Measurements from ENCODE around the gene CABP4. TPM values are rescaled to one million over a fixed set of nuclear protein-coding genes. Genes with fewer than 3 reads are reported as not detected.
"Not testable (repeated sequence)": the region's sequence is repeated elsewhere in the genome, so short reads cannot be mapped to it uniquely, and the experiment has no call there.

The CABP4 gene
- total RNA-seq, 2 experiments from 2014 or later: 2.8 to 3.0 TPM

GRCh38 chr11:67457453-67457852 lies 2.3 kb downstream of the CABP4 start:
- no peaks in the 10 kb centered on the region for H3K9me3 Mint-ChIP-seq
- H3K4me3 Mint-ChIP-seq: no peak overlapping the region
- H3K36me3 Mint-ChIP-seq: no peaks in the 10 kb centered on the region
- no peak for ATAC-seq (ENCODE audit: low read depth)
- H3K27me3 Mint-ChIP-seq: peaks cover 5% of the 10 kb centered on the region
- POLR2A ChIA-PET: interaction anchor here (2.0 kb wide), 1 partner anchor 20 kb away, joined by 8 read pairs; the partner anchor contains the start of gene PTPRCAP
- no peak for DNase-seq
- no peaks in the 10 kb centered on the region for H3K4me1 Mint-ChIP-seq
- no peak overlapping the region for H3K27ac Mint-ChIP-seq

- Mint-ChIP-seq H3K9me3 (no peaks in the 10 kb centered on the region), H3K36me3 (no peaks in the 10 kb centered on the region), H3K4me1 (no peaks in the 10 kb centered on the region), H3K27ac (no peak overlapping the region), H3K27me3 (peaks cover 5% of the 10 kb centered on the region), H3K4me3 (no peak overlapping the region)
- ATAC-seq (ENCODE audit: low read depth): no peak
- no peak for DNase-seq
- POLR2A ChIA-PET: interaction anchor here (2.0 kb wide), 1 partner anchor 21 kb away, joined by 8 read pairs; the partner anchor contains the start of gene PTPRCAP
Observed at GRCh38 chr11:67458266-67458665, 3.1 kb downstream of the CABP4 start.

GRCh38 chr11:67463186-67463585 lies 8.0 kb downstream of the CABP4 start:
- Mint-ChIP-seq H3K4me3 (no peak overlapping the region), H3K27ac (peak overlapping the region; percentile 25), H3K4me1 (peaks cover 21% of the 10 kb centered on the region), H3K27me3 (peaks cover 5% of the 10 kb centered on the region), H3K9me3 (no peaks in the 10 kb centered on the region), H3K36me3 (peaks cover 4% of the 10 kb centered on the region)
- POLR2A ChIA-PET: interaction anchor here (0.7 to 1.4 kb wide), 2 partner anchors 12 to 45 kb away, joined by 3 to 6 read pairs; no protein-coding TSS in a partner anchor
- DNase-seq (no peak), ATAC-seq (ENCODE audit: low read depth) (no peak)

- Mint-ChIP-seq H3K36me3 (peaks cover 4% of the 10 kb centered on the region), H3K4me3 (peak overlapping the region; percentile 89), H3K4me1 (peaks cover 21% of the 10 kb centered on the region), H3K27me3 (peaks cover 5% of the 10 kb centered on the region), H3K9me3 (no peaks in the 10 kb centered on the region), H3K27ac (peak overlapping the region; percentile 92)
- no peak for DNase-seq
- POLR2A ChIA-PET: interaction anchor here (1.4 to 6.1 kb wide), 4 partner anchors 8 to 61 kb away, joined by 6 to 145 read pairs (median 22); partner anchors contain the start of genes CABP4, PPP1CA, PTPRCAP and TBC1D10C
- ATAC-seq (ENCODE audit: low read depth): no peak
Observed at GRCh38 chr11:67463680-67464410, 8.7 kb downstream of the CABP4 start.

GRCh38 chr11:67464411-67465188 lies 9.4 kb downstream of the CABP4 start:
- ATAC-seq (ENCODE audit: low read depth) (peak; percentile 83), DNase-seq (peak; percentile 92)
- peak overlapping the region; percentile 92 for H3K27ac Mint-ChIP-seq
- peak overlapping the region; percentile 89 for H3K4me3 Mint-ChIP-seq
- peaks cover 5% of the 10 kb centered on the region for H3K27me3 Mint-ChIP-seq
- POLR2A ChIA-PET: interaction anchor here (0.6 to 6.1 kb wide), 16 partner anchors 9 to 74 kb away, joined by 3 to 145 read pairs (median 5); partner anchors contain the start of genes AIP, CABP4, PPP1CA and PTPRCAP
- H3K4me1 Mint-ChIP-seq: peaks cover 21% of the 10 kb centered on the region
- H3K36me3 Mint-ChIP-seq: peaks cover 4% of the 10 kb centered on the region
- no peaks in the 10 kb centered on the region for H3K9me3 Mint-ChIP-seq

- peak overlapping the region; percentile 89 for H3K4me3 Mint-ChIP-seq
- peaks cover 5% of the 10 kb centered on the region for H3K27me3 Mint-ChIP-seq
- POLR2A ChIA-PET: interaction anchor here (0.6 to 6.1 kb wide), 18 partner anchors 10 to 74 kb away, joined by 3 to 145 read pairs (median 4); partner anchors contain the start of genes AIP, CABP4, PITPNM1 and PPP1CA
- H3K36me3 Mint-ChIP-seq: peaks cover 4% of the 10 kb centered on the region
- peaks cover 21% of the 10 kb centered on the region for H3K4me1 Mint-ChIP-seq
- DNase-seq (no peak), ATAC-seq (ENCODE audit: low read depth) (no peak)
- H3K9me3 Mint-ChIP-seq: no peaks in the 10 kb centered on the region
- H3K27ac Mint-ChIP-seq: peak overlapping the region; percentile 92
Observed at GRCh38 chr11:67465189-67465510, 10.0 kb downstream of the CABP4 start.

- DNase-seq; H3K36me3 Mint-ChIP-seq; H3K9me3 Mint-ChIP-seq; ATAC-seq (ENCODE audit: low read depth); H3K27me3 Mint-ChIP-seq: not testable (repeated sequence)
- peaks cover 21% of the 10 kb centered on the region for H3K4me1 Mint-ChIP-seq
- peak overlapping the region; percentile 92 for H3K27ac Mint-ChIP-seq
- POLR2A ChIA-PET: interaction anchor here (0.6 to 6.1 kb wide), 17 partner anchors 10 to 75 kb away, joined by 3 to 145 read pairs (median 5); partner anchors contain the start of genes AIP, CABP4, PITPNM1 and PPP1CA
- H3K4me3 Mint-ChIP-seq: peak overlapping the region; percentile 89
Observed at GRCh38 chr11:67465530-67465929, 10.4 kb downstream of the CABP4 start.

GRCh38 chr11:67466367-67466766 lies 11.2 kb downstream of the CABP4 start:
- POLR2A ChIA-PET: interaction anchor here (1.3 to 6.1 kb wide), 6 partner anchors 11 to 65 kb away, joined by 4 to 145 read pairs (median 8); partner anchors contain the start of genes CABP4, PITPNM1, PPP1CA and PTPRCAP
- peaks cover 4% of the 10 kb centered on the region for H3K36me3 Mint-ChIP-seq
- H3K9me3 Mint-ChIP-seq: no peaks in the 10 kb centered on the region
- no peak overlapping the region for H3K4me3 Mint-ChIP-seq
- DNase-seq (no peak), ATAC-seq (ENCODE audit: low read depth) (no peak)
- peak overlapping the region; percentile 81 for H3K27ac Mint-ChIP-seq
- H3K27me3 Mint-ChIP-seq: no peaks in the 10 kb centered on the region
- H3K4me1 Mint-ChIP-seq: peaks cover 22% of the 10 kb centered on the region

- Mint-ChIP-seq H3K4me3 (peak overlapping the region; percentile 95), H3K27ac (peak overlapping the region; percentile 81), H3K36me3 (peaks cover 4% of the 10 kb centered on the region), H3K4me1 (peaks cover 23% of the 10 kb centered on the region), H3K9me3 (no peaks in the 10 kb centered on the region), H3K27me3 (no peaks in the 10 kb centered on the region)
- no peak for DNase-seq
- no peak for ATAC-seq (ENCODE audit: low read depth)
- POLR2A ChIA-PET: interaction anchor here (1.1 to 6.1 kb wide), 12 partner anchors 7 to 205 kb away, joined by 3 to 145 read pairs (median 6); partner anchors contain the start of genes AIP, PPP1CA, PTPRCAP and RAD9A
Observed at GRCh38 chr11:67466962-67467771, 12.0 kb downstream of the CABP4 start.

GRCh38 chr11:67468056-67468455 lies 12.9 kb downstream of the CABP4 start:
- ATAC-seq (ENCODE audit: low read depth) (no peak), DNase-seq (no peak)
- Mint-ChIP-seq H3K9me3 (no peaks in the 10 kb centered on the region), H3K4me1 (peaks cover 23% of the 10 kb centered on the region), H3K27me3 (no peaks in the 10 kb centered on the region), H3K27ac (peak overlapping the region; percentile 75), H3K4me3 (peak overlapping the region; percentile 95), H3K36me3 (peaks cover 4% of the 10 kb centered on the region)
- POLR2A ChIA-PET: interaction anchor here (0.8 to 6.1 kb wide), 22 partner anchors 8 to 206 kb away, joined by 3 to 145 read pairs (median 5); partner anchors contain the start of genes AIP, CDK2AP2, PITPNM1 and PPP1CA

- Mint-ChIP-seq H3K36me3 (peaks cover 4% of the 10 kb centered on the region), H3K9me3 (no peaks in the 10 kb centered on the region), H3K4me1 (peaks cover 23% of the 10 kb centered on the region), H3K27me3 (no peaks in the 10 kb centered on the region), H3K27ac (peak overlapping the region; percentile 75), H3K4me3 (peak overlapping the region; percentile 95)
- POLR2A ChIA-PET: interaction anchor here (0.7 to 6.1 kb wide), 23 partner anchors 8 to 229 kb away, joined by 3 to 145 read pairs (median 5); partner anchors contain the start of genes AIP, CDK2AP2, PITPNM1 and PPP1CA
- ATAC-seq (ENCODE audit: low read depth) (no peak), DNase-seq (no peak)
Observed at GRCh38 chr11:67468456-67468758, 13.3 kb downstream of the CABP4 start.

- Mint-ChIP-seq H3K27me3 (no peaks in the 10 kb centered on the region), H3K36me3 (peaks cover 4% of the 10 kb centered on the region), H3K4me3 (peak within 1 kb of the TSS; percentile 95), H3K4me1 (peaks cover 23% of the 10 kb centered on the region), H3K9me3 (no peaks in the 10 kb centered on the region), H3K27ac (peak within 1 kb of the TSS; percentile 79)
- peak; percentile 76 for ATAC-seq (ENCODE audit: low read depth)
- DNase-seq: peak; percentile 97
- POLR2A ChIA-PET: interaction anchor here (0.6 to 6.1 kb wide), 23 partner anchors 9 to 229 kb away, joined by 3 to 145 read pairs (median 5); partner anchors contain the start of genes AIP, CDK2AP2, PITPNM1 and PPP1CA
Observed at GRCh38 chr11:67468759-67469507, 13.8 kb downstream of the CABP4 start, which contains the start of gene TMEM134. TSS of gene TMEM134 (minus strand) at chr11:67469251. CDS start at chr11:67469192, 59 bp downstream.

Data from activated naive CD8-positive, alpha-beta T cell treated with anti-CD3 and anti-CD28 coated beads, Interleukin-2, amount 10 ng/mL, durations not matched to agents 7 days and 5 days (primary cell).